Measurements from ENCODE around the gene MAVS. TPM values are rescaled to one million over a fixed set of nuclear protein-coding genes. Genes with fewer than 3 reads are reported as not detected.

MAVS gene
- 24.3 and 25.0 TPM in 2 replicates for total RNA-seq (2014; rRNA removed)
- 20.7 TPM for polyA plus RNA-seq (2012)

GRCh38 chr20:3846740-3847428 is at the start of gene MAVS:
Gene MAVS, plus strand, starts transcription at chr20:3846834. Its CDS starts 7,791 bp downstream, at chr20:3854625.
- DNase-seq (ENCODE audit: low read depth) = peak; percentile 67

GRCh38 chr20:3797226-3797545 is 49.4 kb upstream of the MAVS start:
- DNase-seq (ENCODE audit: low read depth) = no peak

DNA sequence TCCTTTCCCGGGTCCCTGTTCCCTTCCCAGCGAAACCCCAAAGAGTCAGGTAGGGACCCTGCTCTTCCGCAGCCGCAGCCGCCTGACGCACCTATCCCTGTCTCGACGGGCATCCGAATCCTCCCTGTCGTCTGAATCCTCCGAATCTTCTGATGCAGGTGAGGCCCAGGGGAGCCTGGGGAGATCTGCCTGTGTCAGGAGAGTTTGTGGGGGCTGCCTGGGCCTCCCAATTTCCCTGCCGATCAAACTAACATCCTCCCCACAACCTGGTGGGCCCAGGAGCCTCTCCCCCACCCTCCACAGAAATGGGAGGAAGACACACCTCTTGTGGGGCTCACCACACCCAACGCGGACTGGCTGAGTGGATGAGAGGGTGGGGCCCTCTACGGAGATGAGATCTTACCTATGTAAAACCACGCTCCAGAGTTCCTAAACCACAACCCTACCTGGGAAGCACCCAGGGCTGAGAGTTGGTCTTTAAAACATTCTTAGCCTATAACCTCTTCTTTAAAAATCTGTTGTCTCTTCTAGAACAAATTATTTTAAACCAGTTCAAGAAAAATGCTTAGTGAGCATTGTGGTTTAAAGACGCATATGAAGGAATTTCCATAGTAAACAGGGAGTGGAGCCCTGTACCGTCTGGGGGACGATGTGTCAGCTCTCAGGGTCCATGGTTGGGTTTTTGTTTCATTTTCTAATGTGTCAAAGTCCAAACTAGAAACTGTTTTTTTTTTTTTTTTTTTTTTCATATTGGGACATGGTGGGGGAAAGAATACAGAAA is 48.9 kb upstream of the MAVS start:
- peak; percentile 36 for DNase-seq (ENCODE audit: low read depth)

- no peak for DNase-seq (ENCODE audit: low read depth)
Observed at GRCh38 chr20:3798373-3798768, 48.3 kb upstream of the MAVS start.

- peak; percentile 76 for DNase-seq (ENCODE audit: low read depth)
Observed at GRCh38 chr20:3798908-3799248, 47.8 kb upstream of the MAVS start.

- no peak for DNase-seq (ENCODE audit: low read depth)
Observed at GRCh38 chr20:3800256-3800877, 46.3 kb upstream of the MAVS start.

DNA sequence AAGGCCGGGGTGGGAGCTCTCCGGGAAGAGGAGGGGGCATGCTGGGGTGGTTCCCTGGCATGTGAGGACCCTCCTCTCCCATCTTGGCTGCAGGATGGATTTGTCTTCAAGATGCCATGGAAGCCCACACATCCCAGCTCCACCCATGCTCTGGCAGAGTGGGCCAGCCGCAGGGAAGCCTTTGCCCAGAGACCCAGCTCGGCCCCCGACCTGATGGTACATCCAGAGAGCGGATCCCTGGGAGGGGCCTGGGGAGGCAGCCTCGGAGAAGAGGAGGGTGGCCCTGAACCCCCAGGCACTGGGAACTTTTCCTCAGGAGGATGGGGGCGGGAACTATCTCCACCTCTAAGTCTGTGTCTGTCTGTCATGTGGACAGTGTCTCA is 45.8 kb upstream of the MAVS start:
- no peak for DNase-seq (ENCODE audit: low read depth)

DNA sequence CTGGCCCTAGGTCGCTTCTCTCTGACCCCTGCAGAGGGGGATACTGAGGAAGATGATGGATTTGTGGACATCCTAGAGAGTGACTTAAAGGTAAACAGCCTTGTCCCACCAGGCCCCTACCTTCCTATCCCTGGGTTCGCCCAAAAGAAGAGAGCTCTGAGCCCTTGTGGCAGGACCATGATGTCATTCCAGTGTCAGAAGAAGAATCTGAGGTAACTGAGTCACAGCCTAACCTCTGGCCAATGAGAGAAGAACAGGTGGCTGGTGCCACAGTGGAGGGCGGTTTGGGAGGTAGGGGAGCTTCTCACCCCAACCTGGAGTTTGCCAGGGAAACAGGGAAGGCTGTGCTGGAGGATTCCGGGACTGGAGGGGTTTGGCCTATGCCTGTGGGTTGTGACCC is 45.3 kb upstream of the MAVS start:
- DNase-seq (ENCODE audit: low read depth) = no peak

- DNase-seq (ENCODE audit: low read depth) = no peak
Observed at GRCh38 chr20:3801846-3802245, 44.8 kb upstream of the MAVS start.

GRCh38 chr20:3802524-3803239 is 44.0 kb upstream of the MAVS start:
- no peak for DNase-seq (ENCODE audit: low read depth)

DNA sequence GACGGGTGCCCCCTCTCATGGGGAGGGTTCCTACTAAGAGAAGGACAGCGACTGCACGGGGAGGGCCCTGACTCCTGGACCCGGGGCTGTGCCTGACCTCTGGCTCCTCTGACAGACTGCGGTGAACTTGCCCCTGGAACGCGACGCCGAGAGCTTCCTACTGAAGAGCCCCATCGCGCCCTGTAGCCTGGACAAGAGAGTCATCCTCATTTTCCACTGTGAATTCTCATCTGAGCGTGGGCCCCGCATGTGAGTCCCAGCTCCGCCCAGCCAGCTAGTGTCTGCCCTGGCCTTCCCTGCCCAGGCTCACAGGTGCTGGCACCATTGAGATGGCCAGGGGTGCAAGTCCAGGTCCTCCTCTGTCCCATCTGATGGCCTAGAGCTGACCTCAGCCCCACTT is 43.3 kb upstream of the MAVS start:
- no peak for DNase-seq (ENCODE audit: low read depth)

DNA sequence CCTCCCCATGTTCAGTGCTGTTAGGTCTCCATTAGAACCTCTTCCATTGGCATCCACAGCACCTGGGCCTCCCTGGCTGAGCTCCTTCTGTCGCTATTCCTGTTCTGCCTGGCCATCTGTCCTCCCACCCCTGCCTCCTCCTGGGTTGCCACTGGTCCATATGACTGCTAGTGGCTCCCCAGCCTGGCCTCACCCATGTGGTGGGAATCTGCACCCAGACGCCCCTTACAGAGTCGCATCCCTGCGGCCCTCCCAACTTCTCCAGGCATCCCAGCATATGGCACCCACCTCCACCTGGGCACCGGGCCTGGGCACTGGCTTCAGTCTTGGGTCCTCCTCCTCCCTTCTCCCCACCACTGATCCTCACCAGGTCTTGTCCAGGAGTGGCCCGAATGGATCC is 42.8 kb upstream of the MAVS start:
- DNase-seq (ENCODE audit: low read depth) = no peak

- no peak for DNase-seq (ENCODE audit: low read depth)
Observed at GRCh38 chr20:3804254-3804751, 42.3 kb upstream of the MAVS start.

DNA sequence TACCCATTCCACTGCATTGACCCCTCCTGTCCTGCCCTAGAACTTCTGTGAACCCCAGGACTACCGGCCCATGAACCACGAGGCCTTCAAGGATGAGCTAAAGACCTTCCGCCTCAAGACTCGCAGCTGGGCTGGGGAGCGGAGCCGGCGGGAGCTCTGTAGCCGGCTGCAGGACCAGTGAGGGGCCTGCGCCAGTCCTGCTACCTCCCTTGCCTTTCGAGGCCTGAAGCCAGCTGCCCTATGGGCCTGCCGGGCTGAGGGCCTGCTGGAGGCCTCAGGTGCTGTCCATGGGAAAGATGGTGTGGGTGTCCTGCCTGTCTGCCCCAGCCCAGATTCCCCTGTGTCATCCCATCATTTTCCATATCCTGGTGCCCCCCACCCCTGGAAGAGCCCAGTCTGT is 41.9 kb upstream of the MAVS start:
- no peak for DNase-seq (ENCODE audit: low read depth)

DNA sequence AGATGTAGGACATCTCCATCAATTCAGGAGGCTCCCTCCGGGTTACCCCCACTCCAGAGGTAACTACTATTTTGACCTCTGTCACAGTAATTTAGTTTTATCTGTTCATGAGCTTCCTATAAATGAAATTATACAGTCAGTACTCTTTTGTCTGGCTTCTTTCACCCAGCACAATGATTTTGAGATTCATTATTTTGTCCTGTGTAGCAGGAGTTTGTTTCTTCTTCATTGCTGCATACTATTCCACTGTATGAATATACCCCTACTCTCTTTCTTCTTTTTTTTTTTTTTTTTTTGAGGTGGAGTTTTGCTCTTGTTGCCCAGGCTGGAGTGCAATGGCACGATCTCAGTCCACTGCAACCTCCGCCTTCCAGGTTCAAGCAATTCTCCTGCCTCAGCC is 38.1 kb upstream of the MAVS start:
- no peak for DNase-seq (ENCODE audit: low read depth)

GRCh38 chr20:3811467-3812258 is 35.0 kb upstream of the MAVS start:
- peak; percentile 99 for DNase-seq (ENCODE audit: low read depth)

- DNase-seq (ENCODE audit: low read depth) = no peak
Observed at GRCh38 chr20:3812259-3812681, 34.4 kb upstream of the MAVS start.

DNA sequence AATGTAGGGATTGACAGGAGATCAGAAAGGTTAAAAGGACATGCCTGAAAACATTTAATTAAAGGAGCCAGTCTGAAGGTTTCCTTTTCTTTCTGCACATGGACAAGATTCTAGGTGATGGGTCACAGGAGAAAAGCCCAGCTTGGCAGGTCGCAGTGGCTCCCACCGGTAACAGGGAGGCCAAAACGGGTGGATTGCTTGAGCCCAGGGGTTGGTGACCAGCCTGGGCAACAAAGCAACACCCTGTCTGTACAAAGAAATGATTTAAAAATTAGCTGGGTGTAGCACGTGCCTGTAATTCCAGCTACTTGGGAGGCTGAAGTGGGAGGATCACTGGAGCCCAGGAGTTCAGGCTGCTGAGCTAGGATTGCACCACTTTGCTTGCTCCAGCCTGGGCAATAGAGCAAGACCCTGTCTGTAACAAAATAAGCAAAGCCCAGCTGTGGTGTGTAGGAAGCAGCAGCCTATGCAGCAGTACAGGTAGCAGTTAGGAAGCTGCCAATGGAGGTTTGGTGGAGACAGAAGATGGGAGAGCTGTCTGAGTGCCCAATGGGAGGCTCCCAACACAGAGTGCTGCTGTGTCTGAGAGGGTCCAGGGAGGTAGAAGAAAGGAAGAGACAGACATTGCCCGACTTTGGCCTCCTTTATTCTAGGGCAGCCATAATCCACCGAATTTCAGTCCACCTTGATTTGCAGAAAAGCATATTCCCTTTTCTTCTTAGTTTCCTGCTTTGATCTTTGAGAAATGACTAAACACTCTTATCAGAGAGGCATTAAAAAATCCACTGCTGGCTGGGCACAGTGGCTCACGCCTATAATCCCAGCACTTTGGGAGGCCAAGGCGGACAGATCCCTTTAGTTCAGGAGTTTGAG is 33.4 kb upstream of the MAVS start:
- no peak for DNase-seq (ENCODE audit: low read depth)

GRCh38 chr20:3813848-3814581 is 32.6 kb upstream of the MAVS start:
- DNase-seq (ENCODE audit: low read depth) = no peak
